GM18526 (cell line): ENCODE measurements around the gene CABP1.

Experiments
- POLR2A ChIP-seq: IDR thresholded peaks from 3 replicates; pipeline ENCODE4 v1.6.1; 2011; ENCODE audit not compliant: insufficient read length; ENCODE audit errors: extremely low read depth

The CABP1 gene

DNA sequence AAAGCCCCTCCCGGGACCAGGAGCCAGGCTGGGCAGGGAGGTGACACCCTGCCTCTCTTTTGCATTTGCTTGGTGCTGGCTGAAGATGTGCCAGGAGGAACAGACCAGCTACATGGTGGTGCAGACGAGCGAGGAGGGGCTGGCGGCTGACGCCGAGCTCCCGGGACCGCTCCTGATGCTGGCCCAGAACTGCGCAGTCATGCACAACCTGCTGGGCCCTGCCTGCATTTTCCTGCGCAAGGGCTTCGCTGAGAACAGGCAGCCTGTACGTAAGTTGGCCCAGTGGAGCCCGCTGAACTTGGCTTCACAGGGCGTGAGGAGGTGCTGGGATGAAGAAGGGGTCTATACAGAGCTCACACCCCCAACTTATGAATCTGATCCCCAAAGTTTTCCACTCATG is 15.6 kb downstream of the CABP1 start:
- no peak for TF ChIP-seq POLR2A

DNA sequence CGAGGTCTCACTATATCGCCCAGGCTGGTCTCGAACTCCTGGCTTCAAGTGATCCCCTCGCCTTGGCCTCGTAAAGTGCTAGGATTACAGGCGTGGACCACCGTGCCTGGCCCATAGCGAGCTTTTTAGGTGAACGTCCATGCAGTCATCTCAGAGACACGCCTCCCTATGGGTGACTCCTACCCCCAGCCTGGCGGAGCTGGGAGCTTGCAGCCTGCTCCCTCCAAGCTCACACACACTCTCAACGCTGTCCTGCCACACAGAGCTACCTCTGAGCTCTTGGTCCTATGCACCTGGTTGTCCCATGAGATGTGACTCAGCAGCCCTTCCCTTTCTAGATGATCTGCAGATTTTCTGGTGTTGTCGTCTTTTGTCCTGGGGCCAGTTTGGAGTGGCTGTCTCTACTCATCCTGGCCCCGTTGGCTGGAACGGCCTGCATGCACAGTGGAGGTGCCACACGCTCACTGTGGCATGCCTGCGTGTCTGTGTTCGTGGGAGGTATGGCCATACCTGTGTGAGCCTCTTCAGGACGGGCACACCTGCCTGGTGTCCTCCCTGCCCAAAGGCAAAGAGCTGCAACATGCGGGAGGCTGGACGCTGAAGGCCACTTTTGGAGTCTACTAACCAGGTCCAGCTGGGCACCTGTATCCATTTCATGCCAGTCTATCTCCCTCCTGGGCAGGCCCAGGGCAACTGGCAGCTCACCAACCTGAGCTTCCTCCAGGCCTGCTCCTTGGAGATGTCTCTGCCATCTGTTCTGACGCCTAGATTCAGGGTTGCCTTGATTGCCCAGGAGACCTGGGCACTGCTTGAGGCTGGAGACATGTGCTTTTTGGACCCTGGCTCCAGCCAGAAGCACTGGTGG is 18.1 kb downstream of the CABP1 start:
- no peak for TF ChIP-seq POLR2A

DNA sequence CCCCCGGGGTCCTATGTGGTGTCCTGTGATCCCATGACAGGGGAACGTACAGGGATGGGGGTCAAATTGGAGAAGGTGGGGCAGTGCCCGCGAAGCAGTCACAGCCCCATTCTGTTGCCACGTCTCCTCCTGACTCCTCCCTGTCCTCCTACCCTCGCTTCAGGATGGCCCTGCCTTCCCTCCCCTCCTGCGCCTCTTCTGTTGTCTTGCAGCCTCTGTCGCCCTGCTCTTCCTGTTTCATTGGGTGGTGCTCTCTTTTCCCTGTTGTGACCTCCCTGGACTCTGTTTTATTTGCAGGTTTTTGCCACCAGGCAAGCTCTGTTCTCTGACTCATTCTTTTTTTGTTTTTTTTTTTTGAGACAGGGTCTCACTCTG is 18.7 kb downstream of the CABP1 start:
- no peak for TF ChIP-seq POLR2A

DNA sequence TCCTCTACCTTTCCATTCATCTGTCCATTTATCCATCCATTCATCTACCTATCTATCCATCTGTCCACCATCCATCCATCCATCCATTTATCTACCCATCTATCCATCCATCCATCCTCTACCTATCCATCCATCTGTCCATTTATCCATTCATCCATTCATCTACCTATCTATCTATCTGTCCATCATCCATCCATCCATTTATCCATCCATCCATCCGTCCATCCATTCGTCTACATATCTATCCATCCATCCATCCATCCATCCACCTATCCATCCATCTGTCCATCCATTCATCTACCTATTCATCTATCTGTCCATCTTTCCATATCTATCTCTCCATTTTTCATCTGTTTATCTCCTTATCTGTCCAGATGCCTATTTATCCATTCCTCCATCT is 21.0 kb downstream of the CABP1 start:
- TF ChIP-seq POLR2A, result no peak

DNA sequence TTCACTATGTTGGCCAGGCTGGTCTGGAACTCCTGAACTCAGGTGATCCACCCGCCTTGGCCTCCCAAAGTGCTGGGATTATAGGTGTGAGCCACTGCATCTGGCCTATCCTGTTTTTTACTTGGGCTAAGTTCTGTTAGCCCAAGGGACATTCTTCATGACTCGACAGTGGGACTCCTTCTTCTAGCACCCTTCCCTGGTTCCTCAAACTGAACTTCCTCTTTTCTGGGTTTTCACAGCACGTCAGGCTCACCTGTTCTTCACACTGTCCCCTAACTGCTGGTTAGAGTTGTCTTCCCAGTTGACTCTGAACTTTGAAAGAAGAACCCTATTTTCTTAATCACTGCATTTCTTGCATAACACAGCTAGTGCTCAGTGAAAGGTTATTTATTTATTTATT is 22.5 kb downstream of the CABP1 start:
- no peak for TF ChIP-seq POLR2A

DNA sequence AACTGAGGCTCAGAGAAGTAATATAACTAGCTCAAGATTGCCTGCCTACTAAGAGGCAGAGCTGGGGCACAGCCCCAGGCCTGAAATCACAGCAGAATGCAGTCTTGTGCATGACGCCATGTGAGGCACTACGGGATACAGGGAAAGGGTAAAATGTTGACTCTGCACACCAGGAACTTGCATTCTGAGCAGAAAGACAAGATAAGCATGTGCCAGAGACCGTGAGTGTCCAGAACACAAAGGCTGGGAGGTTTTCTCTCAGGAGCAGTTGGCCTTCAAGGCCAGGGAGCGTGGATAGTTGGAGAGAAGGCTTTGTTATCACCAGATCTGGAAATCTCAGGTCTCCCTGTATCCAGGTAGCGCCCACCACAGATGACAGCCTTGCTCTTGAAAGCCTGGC is 23.3 kb downstream of the CABP1 start:
- TF ChIP-seq POLR2A, result no peak

DNA sequence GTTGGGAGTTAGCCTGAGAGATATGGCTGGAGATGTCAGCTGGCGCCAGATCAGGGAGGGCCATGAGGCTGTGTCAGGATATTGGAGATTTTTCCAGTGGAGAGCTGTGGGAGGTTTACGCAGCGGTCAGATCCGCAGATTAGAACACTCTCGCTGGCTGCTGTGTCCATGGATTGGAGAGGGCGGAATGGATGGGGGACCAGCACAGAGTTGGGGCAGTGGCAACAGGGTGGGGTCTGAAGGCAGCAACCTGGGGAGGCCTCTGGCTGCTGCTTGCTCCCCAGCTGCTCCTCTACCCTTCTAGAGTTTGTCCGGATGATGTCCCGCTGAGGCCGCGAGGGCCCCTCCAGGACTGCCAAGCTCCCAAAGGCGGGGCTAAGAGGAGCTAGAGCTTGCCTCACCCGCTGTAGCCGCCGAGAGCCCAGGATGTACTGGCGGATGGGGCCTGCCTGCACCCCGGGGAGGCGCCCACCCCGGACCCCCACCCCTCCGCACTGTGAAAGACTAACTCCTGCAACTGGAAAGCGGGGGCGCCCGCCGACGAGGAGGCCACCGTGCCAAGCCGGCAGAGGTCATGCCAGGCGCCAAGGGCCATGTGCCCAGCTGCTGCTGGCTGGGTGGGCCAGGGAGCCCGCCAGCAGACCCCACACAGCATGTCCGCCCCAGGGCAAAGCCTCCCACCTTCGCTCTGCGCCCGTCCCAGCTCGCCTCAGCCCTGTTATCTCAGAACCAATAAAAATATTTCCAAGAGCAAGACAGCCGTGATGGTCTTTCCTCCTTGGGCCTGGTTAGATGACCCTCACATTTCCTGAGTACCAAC is 26.4 kb downstream of the CABP1 start:
- no peak for TF ChIP-seq POLR2A

DNA sequence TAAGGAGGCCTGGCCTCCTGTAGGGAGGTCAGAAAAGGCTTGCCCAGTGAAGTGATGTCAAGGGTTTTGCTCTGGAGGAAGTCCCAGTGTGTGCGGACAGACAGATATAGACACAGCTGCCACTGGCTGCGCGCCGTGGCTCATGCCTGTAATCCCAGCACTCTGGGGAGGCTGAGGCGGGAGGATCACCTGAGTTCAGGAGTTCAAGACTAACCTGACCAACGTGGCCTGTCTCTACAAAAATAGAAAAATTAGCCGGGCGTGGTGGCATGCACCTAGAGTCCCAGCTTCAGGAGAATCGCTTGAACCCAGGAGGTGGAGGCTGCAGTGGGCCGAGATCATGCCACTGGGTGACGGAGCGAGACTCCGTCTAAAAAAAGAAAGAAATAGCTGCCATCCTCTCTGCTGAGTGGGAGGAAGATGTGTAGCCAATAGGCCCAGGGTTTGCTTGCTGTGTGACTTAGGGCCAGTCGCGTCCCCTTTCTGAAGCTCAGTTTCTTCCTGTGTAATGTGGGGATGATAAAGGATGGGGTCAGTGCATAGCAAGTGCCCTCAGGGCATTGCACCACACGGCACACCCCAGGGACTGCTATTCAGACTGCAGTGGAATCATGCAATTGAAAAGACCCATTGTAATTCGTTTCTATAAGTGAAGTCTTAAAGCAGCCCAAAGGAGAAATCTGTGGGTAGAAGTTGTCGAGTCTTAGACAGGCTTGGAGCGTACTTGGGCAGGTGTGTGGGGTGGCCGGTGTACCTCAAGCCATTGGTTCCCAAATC is 27.9 kb downstream of the CABP1 start:
- no peak for TF ChIP-seq POLR2A

DNA sequence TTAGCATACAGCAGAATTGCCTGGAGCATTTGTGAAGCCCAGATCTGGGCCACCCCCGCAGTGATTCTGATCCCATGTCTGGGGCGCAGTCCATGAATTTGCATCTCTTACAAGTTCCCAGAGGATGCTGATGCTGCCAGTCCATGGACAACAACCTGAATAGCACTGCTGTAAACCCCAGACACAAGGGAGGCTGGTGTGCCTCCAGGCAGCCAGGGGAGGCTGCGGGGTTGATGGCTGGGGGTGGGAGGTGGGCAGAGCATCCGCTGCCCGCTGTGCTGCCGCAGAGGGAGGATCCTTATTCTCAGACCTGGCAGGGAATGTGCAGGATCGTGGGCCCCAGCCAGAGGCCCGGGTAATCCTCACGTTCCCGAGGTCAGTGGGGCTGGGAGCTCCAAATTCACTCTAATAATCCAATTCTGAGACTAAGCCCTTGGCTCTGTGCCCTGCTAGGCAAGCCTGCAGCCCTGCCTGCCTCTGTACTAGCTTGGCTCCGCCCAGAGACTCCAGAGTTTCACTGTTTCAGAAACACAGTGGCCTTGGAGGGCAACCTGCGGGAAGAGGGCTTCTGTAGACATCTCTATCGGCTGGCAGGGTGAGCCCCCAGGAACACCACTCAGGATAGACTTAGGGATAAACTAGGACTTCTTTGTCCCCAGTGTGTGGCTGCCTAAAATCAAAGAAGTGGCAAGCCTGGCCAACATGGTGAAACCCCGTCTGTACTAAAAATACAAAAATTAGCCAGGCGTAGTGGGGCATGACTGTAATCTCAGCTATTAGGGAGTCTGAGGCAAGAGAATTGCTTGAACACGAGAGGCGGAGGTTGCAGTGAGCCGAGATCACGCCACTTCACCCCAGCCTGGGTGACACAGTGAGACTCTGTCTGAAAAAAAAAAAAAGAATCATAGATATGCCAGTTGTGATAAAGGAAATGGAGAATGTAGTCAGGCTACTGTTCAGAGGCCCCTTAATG is 28.7 kb downstream of the CABP1 start:
- TF ChIP-seq POLR2A, result peak; percentile 13

DNA sequence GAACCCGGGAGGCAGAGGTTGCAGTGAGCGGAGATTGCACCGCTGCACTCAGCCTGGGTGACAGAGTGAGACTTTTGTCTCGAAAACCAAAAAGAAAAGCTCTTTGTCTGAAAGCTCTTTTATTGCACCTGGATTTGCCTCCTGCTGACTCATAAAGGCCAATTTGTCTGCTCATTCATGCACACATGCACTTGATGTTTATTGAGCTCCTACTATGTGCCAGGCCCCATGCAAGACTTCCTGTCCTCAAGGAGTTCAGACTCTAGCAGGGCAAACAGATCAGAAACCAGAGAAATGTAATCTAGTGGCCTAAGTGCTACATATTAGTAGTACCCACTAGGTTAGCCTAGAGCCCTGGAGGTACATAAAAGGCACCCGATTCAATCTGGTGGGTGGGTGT is 30.2 kb downstream of the CABP1 start:
- TF ChIP-seq POLR2A, result no peak

DNA sequence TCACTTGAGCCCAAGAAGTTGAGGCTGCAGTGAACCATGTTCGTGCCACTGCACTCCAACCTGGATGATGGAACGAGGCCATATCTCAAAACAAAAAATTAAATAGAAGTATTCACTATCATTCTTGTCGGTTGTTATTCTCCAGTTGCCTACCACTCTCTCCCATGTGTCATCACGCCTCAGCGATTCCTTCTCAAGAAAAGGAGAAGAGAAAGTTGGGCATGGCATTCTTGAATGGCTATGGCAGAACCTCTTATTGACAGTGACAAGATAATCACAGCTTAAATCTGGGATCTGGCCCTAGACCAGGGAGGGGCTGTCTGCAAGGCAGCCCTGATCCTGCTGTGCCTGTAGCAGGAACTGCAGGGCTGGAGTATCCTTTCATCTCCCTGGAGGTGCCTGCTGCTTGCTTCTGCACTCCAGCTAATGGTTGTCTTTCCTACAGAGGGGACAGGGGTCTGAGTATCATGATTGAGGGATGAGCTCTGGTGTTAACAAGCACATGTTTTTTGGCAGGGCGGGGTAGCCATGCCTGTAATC is 33.7 kb downstream of the CABP1 start:
- TF ChIP-seq POLR2A, result no peak

DNA sequence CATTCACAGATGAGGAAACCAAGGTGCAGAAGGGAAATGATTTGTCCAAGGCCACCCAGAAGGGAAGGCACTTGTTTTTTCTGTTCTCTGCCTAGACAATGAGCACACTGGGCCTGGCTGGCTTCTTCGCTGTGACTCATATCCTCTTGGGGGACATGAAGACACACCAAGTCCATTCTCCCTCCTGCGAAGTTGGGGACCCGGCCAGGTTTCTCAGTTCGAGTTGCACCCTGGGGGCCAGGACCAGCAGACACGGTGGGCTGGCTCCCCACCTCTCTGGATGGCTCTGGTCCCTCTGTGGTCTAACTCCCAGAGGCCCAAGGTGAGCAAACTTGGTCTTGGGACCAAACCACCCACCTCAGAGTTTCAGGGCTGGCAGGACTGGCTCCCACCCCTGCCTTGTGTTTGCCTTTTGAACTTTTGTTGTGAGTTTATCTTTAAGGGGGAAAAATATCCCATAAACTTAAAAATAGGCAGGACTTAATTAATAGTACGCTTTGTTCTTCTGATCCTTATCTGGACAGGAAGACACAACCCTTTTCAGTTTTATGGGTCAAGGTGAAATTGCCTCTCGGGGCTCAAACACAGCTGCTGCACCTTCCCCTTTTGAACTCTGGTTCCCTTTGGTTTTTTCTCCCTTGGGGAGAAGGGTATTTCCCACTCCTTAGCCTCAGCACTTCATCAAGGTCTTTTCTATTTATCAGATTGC is 37.5 kb downstream of the CABP1 start:
- TF ChIP-seq POLR2A, result no peak

DNA sequence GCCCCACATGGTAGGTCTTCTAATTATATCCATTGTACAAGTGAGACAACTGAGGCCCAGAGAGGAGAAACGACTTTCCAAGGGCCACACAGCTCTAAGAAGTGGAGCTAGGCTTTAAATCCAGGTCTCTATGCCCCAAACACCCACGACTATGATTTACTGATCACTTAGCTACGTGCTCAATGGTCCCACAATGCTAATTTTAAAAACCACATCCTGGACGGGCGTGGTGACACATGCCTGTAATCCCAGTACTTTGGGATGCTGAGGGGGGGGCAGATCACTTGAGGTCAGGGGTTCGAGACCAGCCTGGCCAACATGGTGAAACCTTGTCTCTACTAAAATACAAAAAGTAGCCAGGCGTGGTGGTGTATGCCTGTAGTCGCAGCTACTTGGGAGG is 38.1 kb downstream of the CABP1 start:
- no peak for TF ChIP-seq POLR2A
